ENCODE measurements around the gene ROBO2. TPM values are rescaled to one million over a fixed set of nuclear protein-coding genes. Genes with fewer than 3 reads are reported as not detected.

ROBO2 gene
- polyA plus RNA-seq, 1 of the 3 experiments (the other 2 are of a cell fraction): not detected

- ChIA-PET CTCF (no interaction called here), POLR2A (no interaction called here)
- H3K36me3 ChIP-seq (replicated peaks in 1 of 2; ENCODE audit: control insufficient read depth in 1 of 2, insufficient read depth in 2 of 2, low read length in 1 of 2): no peaks in the 10 kb centered on the region
These were observed 650.5 kb downstream of the ROBO2 start for GRCh38 chr3:77690284-77690845.

GRCh38 chr3:77693147-77693546, 653.2 kb downstream of the ROBO2 start:
- Histone ChIP-seq H3K4me1 (ENCODE audit: control insufficient read depth in 1 of 2, insufficient read depth in 2 of 2, low read depth in 1 of 2, low read length in 1 of 2) (no peaks in the 10 kb centered on the region), H3K79me2 (ENCODE audit: insufficient read depth) (no peaks in the 10 kb centered on the region), H3K4me2 (no peak overlapping the region), H3K27ac (ENCODE audit: low read depth in 2 of 2, low read length in 1 of 2) (no peak overlapping the region), H3K36me3 (replicated peaks in 1 of 2; ENCODE audit: control insufficient read depth in 1 of 2, insufficient read depth in 2 of 2, low read length in 1 of 2) (no peaks in the 10 kb centered on the region), H3K27me3 (ENCODE audit: insufficient read depth) (no peaks in the 10 kb centered on the region), H3K4me3 (ENCODE audit: low read depth in 2 of 2, low read length in 1 of 2) (no peak overlapping the region), H3K9ac (no peak overlapping the region), H3K9me3 (no peaks in the 10 kb centered on the region), H2AFZ (ENCODE audit: low read depth) (no peak overlapping the region), H4K20me1 (ENCODE audit: insufficient read depth) (no peaks in the 10 kb centered on the region), H3F3A (replicated peaks; ENCODE audit: insufficient read depth) (no peaks in the 10 kb centered on the region), H3K9me2 (no peaks in the 10 kb centered on the region)
- no peak for TF ChIP-seq CHD2 (IDR thresholded peaks at IDR 0.05; ENCODE audit: low read length, partially characterized antibody)
- TF ChIP-seq IRF3 (IDR thresholded peaks at IDR 0.05; ENCODE audit: low read depth, low read length): no peak
- TF ChIP-seq FOSL2 (IDR thresholded peaks at IDR 0.05; ENCODE audit: borderline replicate concordance, low read depth): no peak
- no peak for TF ChIP-seq NFIC (IDR thresholded peaks at IDR 0.05; ENCODE audit: borderline replicate concordance)
- TF ChIP-seq CTCF (IDR thresholded peaks at IDR 0.05): no peak
- no peak for TF ChIP-seq JUND (IDR thresholded peaks at IDR 0.05)
- no peak for TF ChIP-seq RAD21 (IDR thresholded peaks at IDR 0.05; ENCODE audit: low read length)
- TF ChIP-seq EZH2phosphoT487 (IDR thresholded peaks at IDR 0.05; ENCODE audit: borderline replicate concordance, low read depth): no peak
- no peak for TF ChIP-seq REST (IDR thresholded peaks at IDR 0.05; ENCODE audit: low read depth, low read length)
- TF ChIP-seq MEF2A (IDR thresholded peaks at IDR 0.05; ENCODE audit: borderline replicate concordance, low read depth): no peak
- TF ChIP-seq GABPA (IDR thresholded peaks at IDR 0.05; ENCODE audit: low read depth): no peak
- TF ChIP-seq GATA2 (CRISPR knock-in tag; IDR thresholded peaks at IDR 0.05): no peak
- WGBS (ENCODE audit: low lambda C conversion rate): 33% methylated on average over 2 of the region's 2 CpGs
- CTCF ChIA-PET: no interaction called here
- no peak for DNase-seq
- POLR2A ChIA-PET: no interaction called here

More at GRCh38 chr3:77690284-77690845, 650.5 kb downstream of the ROBO2 start:
- no peak overlapping the region for H3K9ac ChIP-seq
- TF ChIP-seq ELF1 (IDR thresholded peaks at IDR 0.05) (no peak), YY1 (IDR thresholded peaks at IDR 0.05; ENCODE audit: low read depth) (no peak), USF1 (IDR thresholded peaks at IDR 0.05; ENCODE audit: borderline replicate concordance, low read depth) (no peak), FOXJ3 (CRISPR knock-in tag; IDR thresholded peaks at IDR 0.05) (no peak), PBX3 (IDR thresholded peaks at IDR 0.05) (no peak)
- no peaks in the 10 kb centered on the region; the same call in 1 of the 2 replicates for H3K79me2 ChIP-seq (ENCODE audit: insufficient read depth)
- no peak overlapping the region for H3K27ac ChIP-seq (ENCODE audit: low read depth in 2 of 2, low read length in 1 of 2)
- no peak overlapping the region for H3K4me2 ChIP-seq
- no peaks in the 10 kb centered on the region for H3K9me3 ChIP-seq
- no peaks in the 10 kb centered on the region for H3K4me1 ChIP-seq (ENCODE audit: control insufficient read depth in 1 of 2, insufficient read depth in 2 of 2, low read depth in 1 of 2, low read length in 1 of 2)
- H2AFZ ChIP-seq (ENCODE audit: low read depth): no peak overlapping the region
- no peaks in the 10 kb centered on the region for H3K9me2 ChIP-seq
- H3F3A ChIP-seq (replicated peaks; ENCODE audit: insufficient read depth): no peaks in the 10 kb centered on the region
- H3K4me3 ChIP-seq (ENCODE audit: low read depth in 2 of 2, low read length in 1 of 2): no peak overlapping the region
- H4K20me1 ChIP-seq (ENCODE audit: insufficient read depth): no peaks in the 10 kb centered on the region
- no peaks in the 10 kb centered on the region for H3K27me3 ChIP-seq (ENCODE audit: insufficient read depth)
- DNase-seq: no peak
- WGBS (ENCODE audit: low lambda C conversion rate): 12% methylated on average over 5 of the region's 7 CpGs

Measured in SK-N-SH (cell line).